HG02840 (cell line): Measurements from ENCODE around the gene TBXAS1.
"Not testable (repeated sequence)": the region's sequence is repeated elsewhere in the genome, so short reads cannot be mapped to it uniquely, and the experiment has no call there.

Experiments used
- ATAC-seq: cut with Tn5 transposase; IDR thresholded peaks from one replicate; pipeline ENCODE4 v1.9.1; 2021; ENCODE audit warnings: mild to moderate bottlenecking, moderate library complexity, moderate number of reproducible peaks; ENCODE audit not compliant: unreplicated experiment, low FRiP score

Gene TBXAS1

GRCh38 chr7:139823959-139824521 is 5.0 kb upstream of the TBXAS1 start:
- ATAC-seq = no peak

GRCh38 chr7:139825666-139826290 is 3.3 kb upstream of the TBXAS1 start:
- ATAC-seq = no peak

GRCh38 chr7:139827042-139827441 is 2.0 kb upstream of the TBXAS1 start:
- no peak for ATAC-seq

GRCh38 chr7:139828446-139828845 is 618 bp upstream of the TBXAS1 start:
- ATAC-seq = no peak

- no peak for ATAC-seq
Observed at GRCh38 chr7:139829775-139830117, 682 bp downstream of the TBXAS1 start.

GRCh38 chr7:139830292-139830691 is 1.2 kb downstream of the TBXAS1 start:
- ATAC-seq = no peak

GRCh38 chr7:139830782-139831501 is 1.9 kb downstream of the TBXAS1 start:
- no peak for ATAC-seq

- not testable (repeated sequence) for ATAC-seq
Observed at GRCh38 chr7:139835848-139836247, 6.8 kb downstream of the TBXAS1 start.

GRCh38 chr7:139837291-139837690 is 8.2 kb downstream of the TBXAS1 start:
- ATAC-seq = not testable (repeated sequence)

- ATAC-seq = no peak
Observed at GRCh38 chr7:139838276-139838675, 9.2 kb downstream of the TBXAS1 start.

- ATAC-seq = no peak
Observed at GRCh38 chr7:139838876-139839275, 9.8 kb downstream of the TBXAS1 start.

GRCh38 chr7:139840776-139841175 is 11.7 kb downstream of the TBXAS1 start:
- ATAC-seq = no peak

GRCh38 chr7:139842401-139843210 is 13.5 kb downstream of the TBXAS1 start:
- ATAC-seq = no peak

GRCh38 chr7:139843211-139843537 is 14.1 kb downstream of the TBXAS1 start:
- ATAC-seq = not testable (repeated sequence)

- ATAC-seq = no peak
Observed at GRCh38 chr7:139844779-139845442, 15.8 kb downstream of the TBXAS1 start.

GRCh38 chr7:139845443-139845805 is 16.4 kb downstream of the TBXAS1 start:
- ATAC-seq = no peak

GRCh38 chr7:139846297-139846696 is 17.2 kb downstream of the TBXAS1 start:
- no peak for ATAC-seq

- ATAC-seq = no peak
Observed at GRCh38 chr7:139848274-139848673, 19.2 kb downstream of the TBXAS1 start.

GRCh38 chr7:139850906-139851305 is 21.8 kb downstream of the TBXAS1 start:
- no peak for ATAC-seq

GRCh38 chr7:139851770-139852481 is 22.9 kb downstream of the TBXAS1 start:
- ATAC-seq = no peak
